Stimulated activated naive CD8-positive, alpha-beta T cell treated with anti-CD3 and anti-CD28 coated beads, Interleukin-15, Interleukin-2, amounts not matched to agents 100 ng/mL and 50 ng/mL, for 24 hours (primary cell): ENCODE data around the gene SLC43A2.

Experiments used
- H3K27ac Mint-ChIP-seq: one replicate; pipeline ENCODE4 v1.8.0; 2021; ENCODE audit warnings: mild to moderate bottlenecking, mixed read lengths
- H3K27me3 Mint-ChIP-seq: one replicate; pipeline ENCODE4 v1.8.0; 2021; ENCODE audit warnings: mixed read lengths
- H3K36me3 Mint-ChIP-seq: one replicate; pipeline ENCODE4 v1.8.0; 2021; ENCODE audit warnings: low read depth, mixed read lengths
- H3K4me1 Mint-ChIP-seq: one replicate; pipeline ENCODE4 v1.8.0; 2021; ENCODE audit warnings: low read depth, mixed read lengths
- H3K4me3 Mint-ChIP-seq: one replicate; pipeline ENCODE4 v1.8.0; 2021; ENCODE audit warnings: mild to moderate bottlenecking, mixed read lengths
- H3K9me3 Mint-ChIP-seq: one replicate; pipeline ENCODE4 v1.8.0; 2021; ENCODE audit warnings: mixed read lengths

Gene SLC43A2

GRCh38 chr17:1635675-1636465, 7.2 kb upstream of the SLC43A2 start:
- Mint-ChIP-seq H3K27ac (peak overlapping the region; percentile 4), H3K27me3 (peaks cover 4% of the 10 kb centered on the region), H3K4me1 (peaks cover 5% of the 10 kb centered on the region), H3K9me3 (no peaks in the 10 kb centered on the region), H3K4me3 (no peak overlapping the region), H3K36me3 (peaks cover 3% of the 10 kb centered on the region)

- Mint-ChIP-seq H3K36me3 (peaks cover 3% of the 10 kb centered on the region), H3K27me3 (peaks cover 4% of the 10 kb centered on the region), H3K4me3 (no peak overlapping the region), H3K27ac (no peak overlapping the region), H3K4me1 (peaks cover 8% of the 10 kb centered on the region), H3K9me3 (no peaks in the 10 kb centered on the region)
Measured at GRCh38 chr17:1634841-1635650, 6.4 kb upstream of the SLC43A2 start.

DNA sequence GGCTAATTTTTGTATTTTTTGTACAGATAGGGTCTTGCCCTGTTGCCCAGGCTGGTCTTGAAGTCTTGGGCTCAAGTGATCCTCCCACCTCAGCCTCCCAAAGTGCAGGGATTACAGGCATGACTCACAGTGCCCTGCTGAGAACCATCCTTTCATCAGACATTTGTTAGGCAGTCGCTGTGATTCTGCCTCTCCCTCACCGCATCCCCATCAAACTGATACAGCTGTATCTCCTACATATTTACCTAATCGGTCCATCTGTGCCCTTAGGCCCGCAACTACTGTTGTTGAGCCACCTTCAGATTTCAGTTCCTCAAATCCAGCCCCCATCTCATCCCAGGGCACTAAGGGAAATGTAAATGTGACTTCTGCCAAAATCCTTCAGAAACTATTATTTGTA, 2.0 kb upstream of the SLC43A2 start:
- Mint-ChIP-seq H3K9me3 (no peaks in the 10 kb centered on the region), H3K27ac (no peak overlapping the region), H3K4me1 (peaks cover 24% of the 10 kb centered on the region), H3K4me3 (no peak overlapping the region), H3K27me3 (peaks cover 11% of the 10 kb centered on the region), H3K36me3 (no peaks in the 10 kb centered on the region)

DNA sequence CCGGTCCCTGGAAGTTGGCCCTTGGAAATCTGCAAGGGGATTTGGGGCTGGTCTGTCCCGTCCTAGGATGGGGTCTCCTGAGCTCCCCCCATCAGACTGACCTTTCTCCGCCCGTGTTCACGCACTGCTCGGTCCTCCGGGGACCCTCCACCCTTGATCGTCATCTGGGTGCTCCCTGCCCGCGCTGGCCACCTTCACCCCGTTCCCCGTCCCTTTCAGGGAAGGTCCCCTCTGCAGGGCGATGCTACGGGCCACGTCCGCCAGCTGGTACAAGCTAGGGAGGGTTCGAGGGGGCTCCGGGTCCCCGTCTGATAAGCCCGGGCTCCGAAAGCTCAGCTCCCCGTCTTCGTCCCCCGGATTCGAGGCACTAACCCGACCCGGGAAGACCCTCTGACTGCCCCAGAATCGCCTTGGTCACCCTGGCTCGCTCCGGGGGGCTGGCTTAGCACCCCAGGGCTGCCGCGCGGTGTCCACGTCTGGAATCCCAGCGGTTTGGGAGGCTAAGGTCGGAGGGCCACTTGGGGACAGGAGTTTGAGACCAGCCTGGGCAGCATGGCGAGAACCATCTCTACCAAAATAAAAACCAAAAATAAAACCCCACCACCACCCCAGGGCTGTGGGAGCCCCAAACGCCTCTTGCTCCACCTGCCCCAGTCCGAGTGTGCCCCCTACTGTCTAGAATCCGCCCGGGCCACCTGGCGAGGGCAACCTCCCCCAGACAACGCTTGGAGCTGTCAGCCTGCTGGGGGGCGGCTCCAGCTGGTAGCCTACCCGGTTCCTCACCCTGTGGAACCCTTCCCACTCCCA, 1.1 kb upstream of the SLC43A2 start:
- H3K4me3 Mint-ChIP-seq = peak overlapping the region; percentile 77
- no peak overlapping the region for H3K27ac Mint-ChIP-seq
- H3K9me3 Mint-ChIP-seq = no peaks in the 10 kb centered on the region
- H3K4me1 Mint-ChIP-seq = peaks cover 27% of the 10 kb centered on the region
- H3K27me3 Mint-ChIP-seq = peaks cover 11% of the 10 kb centered on the region
- H3K36me3 Mint-ChIP-seq = no peaks in the 10 kb centered on the region

DNA sequence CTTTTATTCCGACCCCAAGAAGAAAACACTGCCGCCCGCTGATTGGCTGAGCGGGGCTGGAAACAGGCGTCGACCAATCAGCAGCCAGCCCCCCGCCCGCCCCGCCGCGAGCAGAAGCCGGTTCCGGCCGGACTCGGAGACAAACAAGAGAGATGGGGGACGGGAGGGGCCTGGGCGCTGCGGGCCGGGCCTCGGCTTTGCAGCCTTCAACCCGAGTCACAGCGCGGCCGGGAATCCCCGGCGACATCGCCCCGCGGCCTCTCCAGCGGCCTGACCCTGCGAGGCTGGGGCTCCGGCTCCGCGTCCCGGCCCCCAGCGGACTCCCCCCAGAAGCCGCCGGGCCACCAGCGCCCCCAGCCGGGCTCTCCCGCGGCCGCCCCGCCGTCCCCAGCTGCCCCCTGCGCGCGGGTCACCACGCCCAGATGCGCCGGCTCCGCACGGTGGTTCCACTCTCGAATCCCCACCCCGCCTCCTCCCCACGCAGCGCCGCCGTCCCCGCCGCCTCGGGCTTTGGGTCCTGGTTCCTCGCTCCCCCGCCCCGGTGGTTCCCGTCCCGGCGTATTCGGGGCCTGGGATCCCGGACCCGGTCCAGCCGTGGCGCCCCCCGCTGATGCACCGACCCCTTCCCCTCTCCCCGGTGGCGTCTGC, 346 bp upstream of the SLC43A2 start:
- H3K9me3 Mint-ChIP-seq = no peaks in the 10 kb centered on the region
- H3K36me3 Mint-ChIP-seq = no peaks in the 10 kb centered on the region
- peak overlapping the region; percentile 89 for H3K4me3 Mint-ChIP-seq
- H3K27me3 Mint-ChIP-seq = peaks cover 11% of the 10 kb centered on the region
- H3K27ac Mint-ChIP-seq = peak overlapping the region; percentile 93
- peaks cover 27% of the 10 kb centered on the region for H3K4me1 Mint-ChIP-seq

DNA sequence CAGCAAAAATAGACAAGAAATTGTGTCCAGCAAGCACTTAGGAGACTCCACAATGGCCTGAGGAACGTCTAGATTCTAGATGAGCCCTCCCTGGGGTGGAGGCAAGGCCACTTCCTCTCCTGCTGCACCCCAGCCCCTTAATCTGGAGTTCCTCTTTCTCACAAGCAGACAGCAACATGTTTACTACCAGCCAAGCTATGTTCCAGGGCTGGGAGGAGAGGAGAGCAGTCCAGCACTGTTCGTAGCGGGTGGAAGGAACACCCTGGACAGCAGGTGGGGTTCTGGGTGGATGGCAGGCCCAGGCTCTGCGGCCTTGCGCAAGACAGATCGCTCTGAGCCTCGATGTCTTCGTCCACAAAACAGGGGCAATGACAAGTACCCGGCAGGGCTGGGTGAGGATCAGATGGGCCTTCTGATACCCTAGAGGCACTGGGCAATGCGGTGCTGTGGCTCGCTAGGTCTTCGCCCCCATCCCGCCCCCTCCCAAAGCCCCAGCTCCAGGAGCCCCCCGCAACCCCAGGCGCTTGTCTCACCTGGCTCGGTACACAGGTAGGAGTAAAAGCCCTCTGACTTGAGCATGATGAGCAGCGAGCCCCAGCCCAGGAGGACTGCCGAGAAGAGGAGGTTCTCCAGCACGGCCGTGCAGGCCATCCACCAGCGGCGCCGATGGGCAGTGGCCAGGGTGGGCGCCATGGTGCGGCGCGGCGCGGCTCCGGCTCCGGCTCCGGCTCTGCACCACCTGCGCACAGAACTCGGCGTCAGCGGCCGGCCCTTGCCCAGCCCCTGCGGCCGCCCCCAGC, 1.3 kb downstream of the SLC43A2 start:
- Mint-ChIP-seq H3K4me1 (peaks cover 27% of the 10 kb centered on the region), H3K27ac (no peak overlapping the region), H3K9me3 (no peaks in the 10 kb centered on the region), H3K4me3 (peak overlapping the region; percentile 79), H3K36me3 (no peaks in the 10 kb centered on the region), H3K27me3 (peaks cover 11% of the 10 kb centered on the region)

DNA sequence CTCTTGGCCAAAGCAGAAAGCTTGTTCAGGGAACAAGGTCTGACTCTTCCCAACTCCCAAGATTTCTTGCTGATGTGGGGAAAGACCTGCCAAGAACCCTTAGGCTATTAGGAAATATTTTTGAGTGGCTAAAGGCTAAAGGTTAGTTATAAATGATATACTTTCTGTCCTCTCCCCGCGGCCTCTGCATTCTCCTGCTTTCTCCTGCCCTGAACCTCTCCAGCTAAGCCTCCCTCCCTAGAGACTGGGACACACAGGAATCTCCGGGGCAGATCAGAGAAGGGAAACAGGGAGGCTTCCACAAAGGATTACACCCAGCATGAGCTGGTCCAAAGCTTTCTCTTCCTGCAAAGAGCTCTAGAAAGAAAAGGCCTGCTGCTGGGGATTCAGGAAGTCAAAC, 2.3 kb downstream of the SLC43A2 start:
- no peak overlapping the region for H3K27ac Mint-ChIP-seq
- H3K4me1 Mint-ChIP-seq = peaks cover 22% of the 10 kb centered on the region
- H3K36me3 Mint-ChIP-seq = no peaks in the 10 kb centered on the region
- H3K9me3 Mint-ChIP-seq = no peaks in the 10 kb centered on the region
- peak overlapping the region; percentile 79 for H3K4me3 Mint-ChIP-seq
- peaks cover 8% of the 10 kb centered on the region for H3K27me3 Mint-ChIP-seq

DNA sequence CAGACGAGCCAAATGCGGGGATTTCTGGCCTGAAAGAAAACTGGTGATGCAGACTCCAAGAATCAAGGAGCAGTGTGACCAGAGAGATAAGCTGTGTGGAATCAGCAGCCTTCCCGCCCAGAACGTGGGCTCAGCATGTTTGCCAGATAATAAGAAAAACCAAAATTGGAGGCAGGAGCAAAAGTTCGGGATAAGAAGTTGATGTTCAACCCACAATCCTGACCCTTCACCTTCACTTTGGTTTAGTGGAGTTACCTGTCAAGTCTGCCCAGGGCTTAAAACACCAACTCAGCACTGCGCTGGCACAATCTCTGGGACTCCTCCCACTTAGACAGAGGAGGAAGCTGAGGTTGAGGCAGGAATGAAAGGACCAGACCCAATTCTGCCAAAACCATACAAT, 3.1 kb downstream of the SLC43A2 start:
- Mint-ChIP-seq H3K27me3 (peaks cover 8% of the 10 kb centered on the region), H3K4me3 (no peak overlapping the region), H3K9me3 (no peaks in the 10 kb centered on the region), H3K27ac (no peak overlapping the region), H3K4me1 (peaks cover 22% of the 10 kb centered on the region), H3K36me3 (no peaks in the 10 kb centered on the region)

DNA sequence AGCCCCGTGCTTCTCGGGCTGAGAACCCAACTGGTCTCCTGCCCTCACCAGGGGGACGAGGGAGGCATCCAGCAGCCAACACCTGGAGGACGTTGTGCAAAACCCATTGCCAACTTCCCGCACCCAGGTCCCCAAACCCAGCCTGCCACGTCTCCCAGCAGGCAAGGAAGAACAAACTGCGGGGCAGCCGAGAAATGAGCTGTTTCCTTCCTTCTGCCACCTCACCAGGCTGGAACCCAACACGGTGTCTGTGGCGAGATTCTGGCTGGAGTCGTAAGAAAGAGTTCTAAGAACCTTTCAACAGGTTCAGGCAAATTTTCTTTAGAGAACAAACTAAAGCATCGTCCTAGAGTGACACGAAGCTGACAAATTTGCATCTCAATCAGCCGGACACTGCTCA, 3.6 kb downstream of the SLC43A2 start:
- Mint-ChIP-seq H3K27ac (no peak overlapping the region), H3K27me3 (peaks cover 8% of the 10 kb centered on the region), H3K4me3 (no peak overlapping the region), H3K9me3 (no peaks in the 10 kb centered on the region), H3K36me3 (no peaks in the 10 kb centered on the region), H3K4me1 (peaks cover 19% of the 10 kb centered on the region)

DNA sequence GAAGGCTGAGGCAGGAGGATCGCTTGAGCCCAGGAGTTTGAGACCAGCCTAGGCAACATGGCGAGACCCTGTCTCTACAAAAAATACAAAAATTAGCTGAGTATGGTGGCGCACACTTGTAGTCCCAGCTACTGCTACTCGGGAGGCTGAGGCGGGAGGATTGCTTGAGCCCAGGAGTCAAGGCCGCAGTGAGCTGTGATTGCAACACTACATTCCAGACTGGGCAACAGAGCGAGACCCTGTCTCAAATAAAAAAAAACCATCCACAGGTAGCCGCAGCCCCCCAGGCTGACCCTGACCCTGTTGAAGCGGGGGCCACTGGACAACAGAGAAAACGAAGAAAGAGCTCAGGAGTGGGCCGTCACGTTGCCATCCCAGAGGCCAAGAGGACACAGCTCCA, 4.0 kb downstream of the SLC43A2 start:
- Mint-ChIP-seq H3K27me3 (peaks cover 8% of the 10 kb centered on the region), H3K4me1 (peaks cover 19% of the 10 kb centered on the region), H3K4me3 (no peak overlapping the region), H3K36me3 (no peaks in the 10 kb centered on the region), H3K27ac (no peak overlapping the region), H3K9me3 (no peaks in the 10 kb centered on the region)

- peaks cover 8% of the 10 kb centered on the region for H3K27me3 Mint-ChIP-seq
Measured at GRCh38 chr17:1623057-1623630, 5.5 kb downstream of the SLC43A2 start.

GRCh38 chr17:1621273-1621954, 7.2 kb downstream of the SLC43A2 start:
- H3K4me1 Mint-ChIP-seq = peaks cover 10% of the 10 kb centered on the region
- no peaks in the 10 kb centered on the region for H3K27me3 Mint-ChIP-seq
- H3K9me3 Mint-ChIP-seq = no peaks in the 10 kb centered on the region
- no peak overlapping the region for H3K4me3 Mint-ChIP-seq
- no peaks in the 10 kb centered on the region for H3K36me3 Mint-ChIP-seq
- H3K27ac Mint-ChIP-seq = no peak overlapping the region

More at GRCh38 chr17:1623057-1623630, 5.5 kb downstream of the SLC43A2 start:
- Mint-ChIP-seq H3K4me1 (peaks cover 19% of the 10 kb centered on the region), H3K27ac (no peak overlapping the region), H3K4me3 (no peak overlapping the region), H3K36me3 (no peaks in the 10 kb centered on the region), H3K9me3 (no peaks in the 10 kb centered on the region)

GRCh38 chr17:1620486-1620885, 8.1 kb downstream of the SLC43A2 start:
- Mint-ChIP-seq H3K4me1 (peaks cover 2% of the 10 kb centered on the region), H3K27me3 (no peaks in the 10 kb centered on the region), H3K36me3 (no peaks in the 10 kb centered on the region), H3K4me3 (no peak overlapping the region), H3K27ac (no peak overlapping the region), H3K9me3 (no peaks in the 10 kb centered on the region)
